HEK293 (cell line): ENCODE data around the gene PRKG1.

ENCODE experiments used
- ZNF114 ChIP-seq: fragments of 450-650 bp; formaldehyde crosslinking; IDR thresholded peaks from 2 replicates; pipeline ENCODE4 v1.5.0; 2017; ENCODE audit warnings: missing biosample characterization, missing genetic modification characterization
- TF ChIP-seq, protein P1 (sequence below): fragments of 450-650 bp; formaldehyde crosslinking; IDR thresholded peaks from 2 replicates; pipeline ENCODE4 v1.5.1; 2017; ENCODE audit warnings: missing biosample characterization, missing genetic modification characterization

DNA sequence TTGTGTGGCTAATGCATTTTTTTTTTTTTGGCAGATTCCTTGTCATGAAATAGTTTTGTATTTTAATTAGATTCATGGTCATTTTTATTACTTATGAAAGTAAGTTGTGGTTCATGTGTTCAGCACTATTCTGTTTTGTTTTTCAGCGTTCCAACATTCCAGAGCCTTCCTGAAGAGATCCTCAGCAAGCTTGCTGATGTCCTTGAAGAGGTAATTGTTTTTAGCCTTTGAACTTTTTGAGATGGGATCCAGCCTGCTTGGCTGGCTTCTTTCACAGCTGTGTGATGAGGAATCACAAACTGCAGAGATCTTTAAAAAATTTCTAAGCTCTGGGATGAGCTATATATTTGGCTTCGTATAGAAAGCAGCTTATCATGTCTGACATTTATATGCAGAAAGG, 833.1 kb downstream of the PRKG1 start:
- TF ChIP-seq, protein P1, sequence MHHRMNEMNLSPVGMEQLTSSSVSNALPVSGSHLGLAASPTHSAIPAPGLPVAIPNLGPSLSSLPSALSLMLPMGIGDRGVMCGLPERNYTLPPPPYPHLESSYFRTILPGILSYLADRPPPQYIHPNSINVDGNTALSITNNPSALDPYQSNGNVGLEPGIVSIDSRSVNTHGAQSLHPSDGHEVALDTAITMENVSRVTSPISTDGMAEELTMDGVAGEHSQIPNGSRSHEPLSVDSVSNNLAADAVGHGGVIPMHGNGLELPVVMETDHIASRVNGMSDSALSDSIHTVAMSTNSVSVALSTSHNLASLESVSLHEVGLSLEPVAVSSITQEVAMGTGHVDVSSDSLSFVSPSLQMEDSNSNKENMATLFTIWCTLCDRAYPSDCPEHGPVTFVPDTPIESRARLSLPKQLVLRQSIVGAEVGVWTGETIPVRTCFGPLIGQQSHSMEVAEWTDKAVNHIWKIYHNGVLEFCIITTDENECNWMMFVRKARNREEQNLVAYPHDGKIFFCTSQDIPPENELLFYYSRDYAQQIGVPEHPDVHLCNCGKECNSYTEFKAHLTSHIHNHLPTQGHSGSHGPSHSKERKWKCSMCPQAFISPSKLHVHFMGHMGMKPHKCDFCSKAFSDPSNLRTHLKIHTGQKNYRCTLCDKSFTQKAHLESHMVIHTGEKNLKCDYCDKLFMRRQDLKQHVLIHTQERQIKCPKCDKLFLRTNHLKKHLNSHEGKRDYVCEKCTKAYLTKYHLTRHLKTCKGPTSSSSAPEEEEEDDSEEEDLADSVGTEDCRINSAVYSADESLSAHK (tag by site-specific recombination) = no peak
- TF ChIP-seq ZNF114 (tag by site-specific recombination) = no peak
